ENCODE measurements around the gene TNFRSF4. TPM values are rescaled to one million over a fixed set of nuclear protein-coding genes. Genes with fewer than 3 reads are reported as not detected.

Gene TNFRSF4
- total and polyA plus RNA-seq, 2 of the 13 experiments (the other 11 are each of a cell fraction or from before 2014, with no cell fraction given): not detected

DNA sequence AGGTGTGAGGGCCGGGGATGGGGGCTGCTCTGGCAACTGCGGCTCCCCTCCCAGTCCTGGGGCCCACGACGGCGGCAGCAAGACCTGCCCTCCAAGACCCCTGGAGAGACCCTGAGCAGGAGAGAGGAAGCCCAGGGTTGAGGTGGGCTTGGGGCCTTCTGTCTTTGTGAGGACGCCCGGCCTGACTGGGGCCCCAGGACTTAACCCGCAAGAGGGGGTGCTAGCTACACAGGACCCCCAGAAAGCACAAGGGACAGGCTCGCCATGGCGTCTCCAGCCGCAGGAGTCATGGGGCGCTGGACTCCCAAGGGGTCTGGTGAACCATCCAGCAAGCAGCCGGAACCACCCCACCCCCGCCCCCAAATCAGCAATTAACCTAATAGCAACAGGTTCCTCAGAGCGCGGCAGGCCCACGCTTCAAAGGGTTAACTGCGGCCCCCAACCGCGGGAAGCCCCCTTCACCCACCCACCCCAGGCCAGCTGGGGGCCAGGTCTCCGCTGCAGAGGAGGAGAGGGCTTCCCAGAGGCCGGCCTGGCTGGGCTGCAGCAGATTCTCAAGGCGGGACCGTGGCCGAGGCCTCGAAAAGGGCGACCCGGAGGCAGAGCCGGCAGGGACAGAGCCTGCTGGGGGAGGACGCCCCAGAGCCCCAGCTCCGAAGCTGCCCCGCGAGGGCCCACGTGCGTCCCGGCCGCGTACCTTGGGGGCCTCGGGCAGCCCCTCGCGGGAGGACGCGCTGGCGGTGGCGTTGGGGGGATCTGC, 32.0 kb upstream of the TNFRSF4 start (continued):
- TF ChIP-seq, protein P1, sequence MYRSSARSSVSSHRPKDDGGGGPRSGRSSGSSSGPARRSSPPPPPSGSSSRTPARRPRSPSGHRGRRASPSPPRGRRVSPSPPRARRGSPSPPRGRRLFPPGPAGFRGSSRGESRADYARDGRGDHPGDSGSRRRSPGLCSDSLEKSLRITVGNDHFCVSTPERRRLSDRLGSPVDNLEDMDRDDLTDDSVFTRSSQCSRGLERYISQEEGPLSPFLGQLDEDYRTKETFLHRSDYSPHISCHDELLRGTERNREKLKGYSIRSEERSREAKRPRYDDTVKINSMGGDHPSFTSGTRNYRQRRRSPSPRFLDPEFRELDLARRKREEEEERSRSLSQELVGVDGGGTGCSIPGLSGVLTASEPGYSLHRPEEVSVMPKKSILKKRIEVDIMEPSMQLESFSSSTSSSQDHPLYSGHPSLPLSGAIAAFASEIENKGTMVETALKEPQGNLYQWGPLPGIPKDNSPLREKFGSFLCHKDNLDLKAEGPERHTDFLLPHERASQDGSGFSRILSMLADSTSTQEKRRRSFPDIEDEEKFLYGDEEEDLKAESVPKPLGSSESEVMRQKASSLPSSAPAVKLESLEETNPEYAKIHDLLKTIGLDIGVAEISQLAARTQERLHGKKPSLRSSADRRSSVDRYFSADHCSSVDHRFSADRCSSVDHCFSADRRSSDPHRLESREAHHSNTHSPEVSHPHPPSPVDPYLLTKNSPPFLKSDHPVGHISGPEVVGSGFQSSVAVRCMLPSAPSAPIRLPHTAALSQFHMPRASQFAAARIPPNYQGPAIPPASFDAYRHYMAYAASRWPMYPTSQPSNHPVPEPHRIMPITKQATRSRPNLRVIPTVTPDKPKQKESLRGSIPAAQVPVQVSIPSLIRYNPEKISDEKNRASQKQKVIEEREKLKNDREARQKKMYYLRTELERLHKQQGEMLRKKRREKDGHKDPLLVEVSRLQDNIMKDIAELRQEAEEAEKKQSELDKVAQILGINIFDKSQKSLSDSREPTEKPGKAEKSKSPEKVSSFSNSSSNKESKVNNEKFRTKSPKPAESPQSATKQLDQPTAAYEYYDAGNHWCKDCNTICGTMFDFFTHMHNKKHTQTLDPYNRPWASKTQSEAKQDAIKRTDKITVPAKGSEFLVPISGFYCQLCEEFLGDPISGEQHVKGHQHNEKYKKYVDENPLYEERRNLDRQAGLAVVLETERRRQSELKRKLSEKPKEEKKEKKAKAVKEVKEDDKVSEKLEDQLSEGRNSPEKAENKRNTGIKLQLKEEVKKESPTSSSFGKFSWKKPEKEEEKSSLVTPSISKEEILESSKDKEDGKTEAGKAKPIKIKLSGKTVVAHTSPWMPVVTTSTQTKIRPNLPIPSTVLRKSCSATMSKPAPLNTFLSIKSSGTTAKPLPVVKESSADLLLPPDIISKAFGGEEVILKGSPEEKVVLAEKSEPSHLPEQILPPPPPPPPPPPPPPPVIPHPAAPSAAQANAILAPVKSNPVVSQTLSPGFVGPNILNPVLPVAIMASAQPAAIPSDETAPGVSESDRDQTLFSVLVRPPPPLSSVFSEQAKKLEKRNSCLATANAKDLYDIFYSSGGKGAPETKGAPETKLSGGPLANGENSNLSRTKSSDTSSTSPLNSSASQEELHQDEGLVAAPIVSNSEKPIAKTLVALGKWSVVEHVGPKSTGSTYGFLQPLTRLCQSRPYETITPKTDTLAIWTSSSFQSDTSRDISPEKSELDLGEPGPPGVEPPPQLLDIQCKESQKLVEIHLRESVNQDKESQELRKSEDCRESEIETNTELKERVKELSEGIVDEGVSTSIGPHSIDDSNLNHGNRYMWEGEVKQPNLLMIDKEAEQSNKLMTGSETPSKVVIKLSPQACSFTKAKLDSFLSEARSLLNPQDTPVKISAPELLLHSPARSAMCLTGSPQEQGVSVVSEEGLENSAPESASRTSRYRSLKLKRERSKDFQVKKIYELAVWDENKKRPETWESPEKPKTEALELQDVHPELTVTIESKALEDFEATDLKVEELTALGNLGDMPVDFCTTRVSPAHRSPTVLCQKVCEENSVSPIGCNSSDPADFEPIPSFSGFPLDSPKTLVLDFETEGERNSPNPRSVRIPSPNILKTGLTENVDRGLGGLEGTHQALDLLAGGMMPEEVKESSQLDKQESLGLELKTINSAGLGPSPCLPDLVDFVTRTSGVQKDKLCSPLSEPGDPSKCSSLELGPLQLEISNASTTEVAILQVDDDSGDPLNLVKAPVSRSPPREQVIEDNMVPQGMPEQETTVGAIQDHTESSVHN (CRISPR knock-in tag; IDR thresholded peaks at IDR 0.05): no peak

DNA sequence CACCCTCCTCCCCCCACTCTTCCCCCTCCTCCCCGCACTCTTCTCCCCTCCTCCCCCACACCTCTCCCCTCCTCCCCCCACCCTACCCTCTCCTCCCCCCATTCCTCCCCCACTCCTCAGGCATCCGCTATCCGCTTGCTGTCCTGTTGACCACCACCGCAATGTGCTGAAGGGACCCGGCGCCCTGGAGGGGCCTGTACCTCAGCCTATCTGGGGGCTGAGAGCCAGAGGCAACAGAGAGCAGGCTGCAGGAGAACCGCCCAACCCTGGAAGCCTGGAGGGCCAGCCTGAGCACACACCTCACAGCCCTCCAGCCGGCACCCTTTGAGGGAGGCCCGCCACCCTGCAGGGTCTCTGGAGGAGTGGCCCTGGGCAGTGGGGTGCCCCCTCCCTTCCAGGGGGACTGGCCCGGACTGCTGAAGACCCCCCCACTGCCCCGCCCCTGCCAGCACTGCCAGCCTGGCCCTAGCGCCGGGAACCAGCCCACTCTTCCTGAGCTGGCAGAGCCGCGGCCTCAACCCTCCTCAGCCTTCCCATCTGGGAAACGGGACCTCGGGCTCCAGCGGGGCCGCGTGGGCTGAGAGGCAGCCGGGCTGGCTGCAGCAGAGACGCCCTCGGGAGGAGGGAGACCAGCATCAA, 31.3 kb upstream of the TNFRSF4 start:
- intact Hi-C loops (cut with micrococcal nuclease; ENCODE audit: unreplicated experiment) (no loop called here), in situ Hi-C loops (cut with HindIII; ENCODE audit: extremely low pct_ligation_motif_present, low pct_unique_long_range_greater_than_20kb) (no loop called here)
- ATAC-seq (peak; percentile 22), FAIRE-seq (no peak), DNase-seq (ENCODE audit: low spot score) (peak; percentile 23)
- Histone ChIP-seq H2AFZ (ENCODE audit: low read length) (no peak overlapping the region), H3K36me3 (replicated peaks in 1 of 2; ENCODE audit: control insufficient read depth in 1 of 2, insufficient read depth in 2 of 2, low read length in 2 of 2) (no peaks in the 10 kb centered on the region), H3K27ac (ENCODE audit: extremely low read length, insufficient read depth, low read length) (no peak overlapping the region), H3K9ac (ENCODE audit: insufficient read depth, low read depth, low read length) (no peak overlapping the region), H3K4me3 (replicated peaks in 1 of 3; ENCODE audit: insufficient read depth in 1 of 3, low read depth in 2 of 3, low read length in 3 of 3) (no peak overlapping the region), H4K20me1 (ENCODE audit: insufficient read depth, low read length) (no peaks in the 10 kb centered on the region), H3K4me2 (ENCODE audit: low read depth, low read length) (no peak overlapping the region), H3K27me3 (ENCODE audit: control insufficient read depth in 1 of 2, insufficient read depth in 2 of 2, low read length in 2 of 2) (no peaks in the 10 kb centered on the region), H3K9me3 (ENCODE audit: low read length) (no peaks in the 10 kb centered on the region), H3K79me2 (ENCODE audit: insufficient read depth, low read length) (no peaks in the 10 kb centered on the region), H3K4me1 (ENCODE audit: insufficient read depth, low read length) (peaks cover 17% of the 10 kb centered on the region)
- ChIA-PET CTCF (ENCODE audit: low intra/inter-chr PET ratio, low total read pairs) (no interaction called here), POLR2A (no interaction called here)
- BruUV-seq (replicated peaks): no TSS peak
- WGBS (ENCODE audit: low lambda C conversion rate): 47% methylated on average over 6 of the region's 23 CpGs
- TF ChIP-seq, protein P2, sequence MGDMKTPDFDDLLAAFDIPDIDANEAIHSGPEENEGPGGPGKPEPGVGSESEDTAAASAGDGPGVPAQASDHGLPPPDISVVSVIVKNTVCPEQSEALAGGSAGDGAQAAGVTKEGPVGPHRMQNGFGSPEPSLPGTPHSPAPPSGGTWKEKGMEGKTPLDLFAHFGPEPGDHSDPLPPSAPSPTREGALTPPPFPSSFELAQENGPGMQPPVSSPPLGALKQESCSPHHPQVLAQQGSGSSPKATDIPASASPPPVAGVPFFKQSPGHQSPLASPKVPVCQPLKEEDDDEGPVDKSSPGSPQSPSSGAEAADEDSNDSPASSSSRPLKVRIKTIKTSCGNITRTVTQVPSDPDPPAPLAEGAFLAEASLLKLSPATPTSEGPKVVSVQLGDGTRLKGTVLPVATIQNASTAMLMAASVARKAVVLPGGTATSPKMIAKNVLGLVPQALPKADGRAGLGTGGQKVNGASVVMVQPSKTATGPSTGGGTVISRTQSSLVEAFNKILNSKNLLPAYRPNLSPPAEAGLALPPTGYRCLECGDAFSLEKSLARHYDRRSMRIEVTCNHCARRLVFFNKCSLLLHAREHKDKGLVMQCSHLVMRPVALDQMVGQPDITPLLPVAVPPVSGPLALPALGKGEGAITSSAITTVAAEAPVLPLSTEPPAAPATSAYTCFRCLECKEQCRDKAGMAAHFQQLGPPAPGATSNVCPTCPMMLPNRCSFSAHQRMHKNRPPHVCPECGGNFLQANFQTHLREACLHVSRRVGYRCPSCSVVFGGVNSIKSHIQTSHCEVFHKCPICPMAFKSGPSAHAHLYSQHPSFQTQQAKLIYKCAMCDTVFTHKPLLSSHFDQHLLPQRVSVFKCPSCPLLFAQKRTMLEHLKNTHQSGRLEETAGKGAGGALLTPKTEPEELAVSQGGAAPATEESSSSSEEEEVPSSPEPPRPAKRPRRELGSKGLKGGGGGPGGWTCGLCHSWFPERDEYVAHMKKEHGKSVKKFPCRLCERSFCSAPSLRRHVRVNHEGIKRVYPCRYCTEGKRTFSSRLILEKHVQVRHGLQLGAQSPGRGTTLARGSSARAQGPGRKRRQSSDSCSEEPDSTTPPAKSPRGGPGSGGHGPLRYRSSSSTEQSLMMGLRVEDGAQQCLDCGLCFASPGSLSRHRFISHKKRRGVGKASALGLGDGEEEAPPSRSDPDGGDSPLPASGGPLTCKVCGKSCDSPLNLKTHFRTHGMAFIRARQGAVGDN (CRISPR knock-in tag; IDR thresholded peaks at IDR 0.05): 0 out of 2 replicates have a peak, but pooled peaks have one; percentile 7
- TF ChIP-seq ZNF709 (CRISPR knock-in tag; IDR thresholded peaks at IDR 0.05) (no peak), XBP1 (CRISPR knock-in tag; IDR thresholded peaks at IDR 0.05) (no peak), RAD51 (IDR thresholded peaks at IDR 0.05; ENCODE audit: borderline replicate concordance) (no peak), ZNF253 (CRISPR knock-in tag; IDR thresholded peaks at IDR 0.05; ENCODE audit: borderline replicate concordance) (no peak), MEIS1 (CRISPR knock-in tag; IDR thresholded peaks at IDR 0.05; ENCODE audit: borderline replicate concordance) (no peak)
